Mesenchymal stem cell (in vitro differentiated cells and primary cell): ENCODE measurements around the gene OLR1.
A peak's percentile ranks its signal among the peaks of the same experiment; 100 is the strongest.

Experiments
- DNase-seq: peaks from one replicate; pipeline ENCODE4 v3.0.0-alpha.2; 2013
- H2AFZ ChIP-seq: one replicate; pipeline ENCODE4 v1.6.1; 2013; ENCODE audit warnings: low read depth, mild to moderate bottlenecking, control low read depth, inconsistent platforms, low read length, moderate library complexity
- H2AK5ac ChIP-seq: 2 replicates; pipeline ENCODE4 v1.6.1; 2013; ENCODE audit warnings: low read length, moderate library complexity, mild to moderate bottlenecking, inconsistent platforms; ENCODE audit not compliant: severe bottlenecking
- H2BK120ac ChIP-seq: one replicate; pipeline ENCODE4 v1.6.1; 2013; ENCODE audit warnings: low read depth, mild to moderate bottlenecking, inconsistent platforms, low read length, moderate library complexity
- H2BK12ac ChIP-seq, 2 experiments: one replicate each; pipeline ENCODE4 v1.6.1; 2013; ENCODE audit warnings: inconsistent platforms in 2 of 2, low read length in 2 of 2, mild to moderate bottlenecking in 2 of 2, moderate library complexity in 2 of 2, control low read depth in 1 of 2
- H2BK15ac ChIP-seq: one replicate; pipeline ENCODE4 v1.6.1; 2013; ENCODE audit warnings: mild to moderate bottlenecking, low read depth, inconsistent platforms; ENCODE audit not compliant: poor library complexity, severe bottlenecking
- H2BK5ac ChIP-seq: 2 replicates; pipeline ENCODE4 v1.6.1; 2013; ENCODE audit warnings: low read depth, mild to moderate bottlenecking, low read length, control low read depth, inconsistent platforms; ENCODE audit not compliant: poor library complexity, severe bottlenecking
- H3K14ac ChIP-seq, 2 experiments: one replicate each; pipeline ENCODE4 v1.6.1; 2013; ENCODE audit warnings: inconsistent platforms in 2 of 2, low read length in 2 of 2, control low read depth in 1 of 2, mild to moderate bottlenecking in 1 of 2, moderate library complexity in 1 of 2
- H3K18ac ChIP-seq, 2 experiments: one replicate each; pipeline ENCODE4 v1.6.1; 2013; ENCODE audit warnings: inconsistent platforms in 2 of 2, low read length in 2 of 2, control low read depth in 1 of 2, low read depth in 1 of 2, mild to moderate bottlenecking in 1 of 2
- H3K23ac ChIP-seq, 2 experiments: one replicate each; pipeline ENCODE4 v1.6.1; 2013; ENCODE audit warnings: inconsistent platforms in 2 of 2, low read length in 2 of 2, mild to moderate bottlenecking in 2 of 2, moderate library complexity in 2 of 2, control low read depth in 1 of 2
- H3K27ac ChIP-seq: 2 replicates; pipeline ENCODE4 v1.5.1; 2013; ENCODE audit warnings: mild to moderate bottlenecking, moderate library complexity, low read length, control low read depth, inconsistent platforms; ENCODE audit not compliant: poor library complexity, severe bottlenecking
- H3K27me3 ChIP-seq, 2 experiments: 2 replicates each; pipeline versions ENCODE4 v1.6.1 to v1.7.0; 2013; ENCODE audit warnings: low read length in 2 of 2, mild to moderate bottlenecking in 2 of 2, moderate library complexity in 2 of 2, control low read depth in 1 of 2, inconsistent platforms in 1 of 2; ENCODE audit not compliant: control insufficient read depth in 1 of 2, insufficient read depth in 1 of 2
- H3K36me3 ChIP-seq, 2 experiments: 2 replicates each; pipeline versions ENCODE4 v1.6.1 to v1.7.0; 2013; ENCODE audit warnings: low read length in 2 of 2, control low read depth in 1 of 2, inconsistent platforms in 1 of 2, low read depth in 1 of 2, mild to moderate bottlenecking in 1 of 2; ENCODE audit not compliant: insufficient read depth in 2 of 2, control insufficient read depth in 1 of 2
- H3K4ac ChIP-seq, 2 experiments: one replicate each; pipeline ENCODE4 v1.6.1; 2013; ENCODE audit warnings: inconsistent platforms in 2 of 2, low read length in 2 of 2, mild to moderate bottlenecking in 2 of 2, moderate library complexity in 2 of 2, control low read depth in 1 of 2, low read depth in 1 of 2
- H3K4me1 ChIP-seq: 2 replicates; pipeline ENCODE4 v1.6.1; 2013; ENCODE audit warnings: low read depth, low read length, control low read depth; ENCODE audit not compliant: control insufficient read depth, insufficient read depth
- H3K4me2 ChIP-seq: 2 replicates; pipeline ENCODE4 v1.6.1; 2013; ENCODE audit warnings: low read length, mild to moderate bottlenecking, inconsistent platforms; ENCODE audit not compliant: poor library complexity, severe bottlenecking
- H3K4me3 ChIP-seq, 2 experiments: 2 replicates each; pipeline versions ENCODE4 v1.5.1 to v1.7.0; 2013; ENCODE audit warnings: low read length in 2 of 2, mild to moderate bottlenecking in 2 of 2, control low read depth in 1 of 2, low read depth in 1 of 2; ENCODE audit not compliant: insufficient read depth in 1 of 2
- H3K79me1 ChIP-seq: replicated peaks from 2 replicates; pipeline ENCODE4 v1.6.1; 2013; ENCODE audit warnings: mild to moderate bottlenecking, control low read depth, low read length, inconsistent platforms; ENCODE audit not compliant: poor library complexity, severe bottlenecking
- H3K9ac ChIP-seq: 2 replicates; pipeline ENCODE4 v1.7.0; 2013; ENCODE audit warnings: mild to moderate bottlenecking, low read length, moderate library complexity
- H3K9me3 ChIP-seq: 2 replicates; pipeline ENCODE4 v1.7.0; 2013; ENCODE audit warnings: mild to moderate bottlenecking, low read length; ENCODE audit not compliant: control insufficient read depth
- H4K8ac ChIP-seq: one replicate; pipeline ENCODE4 v1.6.1; 2013; ENCODE audit warnings: inconsistent platforms, mild to moderate bottlenecking, low read length, moderate library complexity
- H4K91ac ChIP-seq: one replicate; pipeline ENCODE4 v1.6.1; 2013; ENCODE audit warnings: mild to moderate bottlenecking, low read length, inconsistent platforms
- WGBS: methylation state at CpG from one replicate; pipeline ENCODE4 v1.1.7; 2013; ENCODE audit warnings: mixed read lengths; 5-methylcytosine and 5-hydroxymethylcytosine counted together

Gene OLR1

GRCh38 chr12:10126413-10126812 is 45.5 kb downstream of the OLR1 start:
- no peak overlapping the region for H4K8ac ChIP-seq
- H3K4me2 ChIP-seq = no peak overlapping the region
- H3K36me3 ChIP-seq = no peaks in the 10 kb centered on the region
- no peak overlapping the region for H3K14ac ChIP-seq
- WGBS = 100% methylated on average over 1 of the region's 1 CpG
- no peaks in the 10 kb centered on the region for H3K4me1 ChIP-seq
- no peak overlapping the region for H3K27ac ChIP-seq
- no peak for DNase-seq
- H2BK12ac ChIP-seq = no peak overlapping the region
- H2BK15ac ChIP-seq = no peak overlapping the region
- H3K18ac ChIP-seq = no peak overlapping the region
- H3K4ac ChIP-seq = no peak overlapping the region
- H3K9me3 ChIP-seq = no peaks in the 10 kb centered on the region
- H3K9ac ChIP-seq = no peak overlapping the region
- H3K23ac ChIP-seq = no peak overlapping the region
- H3K27me3 ChIP-seq = no peaks in the 10 kb centered on the region
- H4K91ac ChIP-seq = no peak overlapping the region
- no peak overlapping the region for H2AFZ ChIP-seq
- no peaks in the 10 kb centered on the region for H3K79me1 ChIP-seq
- H3K4me3 ChIP-seq = no peak overlapping the region
- H2BK120ac ChIP-seq = no peak overlapping the region
- no peak overlapping the region for H2AK5ac ChIP-seq
- H2BK5ac ChIP-seq = no peak overlapping the region

GRCh38 chr12:10122689-10123088 is 49.2 kb downstream of the OLR1 start:
- Histone ChIP-seq H3K9me3 (no peaks in the 10 kb centered on the region), H2AK5ac (no peak overlapping the region), H4K8ac (no peak overlapping the region), H3K4ac (no peak overlapping the region), H4K91ac (no peak overlapping the region), H3K14ac (no peak overlapping the region), H3K27me3 (no peaks in the 10 kb centered on the region), H3K4me1 (no peaks in the 10 kb centered on the region), H3K18ac (no peak overlapping the region), H3K4me2 (no peak overlapping the region), H3K27ac (no peak overlapping the region), H2BK12ac (no peak overlapping the region), H3K36me3 (no peaks in the 10 kb centered on the region), H2AFZ (no peak overlapping the region), H3K23ac (no peak overlapping the region), H3K4me3 (no peak overlapping the region), H3K79me1 (no peaks in the 10 kb centered on the region), H2BK15ac (no peak overlapping the region), H2BK120ac (no peak overlapping the region), H2BK5ac (no peak overlapping the region), H3K9ac (no peak overlapping the region)
- DNase-seq = no peak
- WGBS = 90% methylated on average over 4 of the region's 4 CpGs

GRCh38 chr12:10121278-10121677 is 50.7 kb downstream of the OLR1 start:
- Histone ChIP-seq H3K23ac (no peak overlapping the region), H4K91ac (no peak overlapping the region), H3K18ac (no peak overlapping the region), H3K9ac (no peak overlapping the region), H2AK5ac (no peak overlapping the region), H3K9me3 (no peaks in the 10 kb centered on the region), H3K79me1 (no peaks in the 10 kb centered on the region), H3K4ac (no peak overlapping the region), H3K27me3 (no peaks in the 10 kb centered on the region), H3K36me3 (no peaks in the 10 kb centered on the region), H2BK5ac (no peak overlapping the region), H3K27ac (no peak overlapping the region), H2AFZ (no peak overlapping the region), H2BK15ac (no peak overlapping the region), H3K4me3 (no peak overlapping the region), H3K4me1 (no peaks in the 10 kb centered on the region), H2BK120ac (no peak overlapping the region), H2BK12ac (no peak overlapping the region), H3K4me2 (no peak overlapping the region), H3K14ac (no peak overlapping the region), H4K8ac (no peak overlapping the region)
- no peak for DNase-seq
- 97% methylated on average over 7 of the region's 7 CpGs for WGBS

- no peak overlapping the region for H2BK12ac ChIP-seq
- H4K8ac ChIP-seq = no peak overlapping the region
- peak; percentile 87 for DNase-seq
- no peaks in the 10 kb centered on the region for H3K79me1 ChIP-seq
- H3K36me3 ChIP-seq = no peaks in the 10 kb centered on the region
- no peaks in the 10 kb centered on the region for H3K27me3 ChIP-seq
- no peak overlapping the region for H3K18ac ChIP-seq
- H3K4me1 ChIP-seq = no peaks in the 10 kb centered on the region
- no peak overlapping the region for H3K27ac ChIP-seq
- H2AFZ ChIP-seq = no peak overlapping the region
- H2BK120ac ChIP-seq = no peak overlapping the region
- H3K4me3 ChIP-seq = no peak overlapping the region
- H3K23ac ChIP-seq = no peak overlapping the region
- no peaks in the 10 kb centered on the region for H3K9me3 ChIP-seq
- no peak overlapping the region for H3K4ac ChIP-seq
- H3K4me2 ChIP-seq = no peak overlapping the region
- H2AK5ac ChIP-seq = no peak overlapping the region
- H2BK5ac ChIP-seq = no peak overlapping the region
- no peak overlapping the region for H2BK15ac ChIP-seq
- no peak overlapping the region for H3K9ac ChIP-seq
- 0% methylated on average over 1 of the region's 3 CpGs for WGBS
- H4K91ac ChIP-seq = no peak overlapping the region
- H3K14ac ChIP-seq = no peak overlapping the region
These were observed 52.9 kb downstream of the OLR1 start for GRCh38 chr12:10119066-10119465.
